GM19351 (cell line): ENCODE results near the gene NTRK2.

Experiments
- ATAC-seq: cut with Tn5 transposase; IDR thresholded peaks from one replicate; pipeline ENCODE4 v1.9.1; 2021; ENCODE audit warnings: mild to moderate bottlenecking, moderate library complexity; ENCODE audit not compliant: unreplicated experiment

NTRK2 gene

DNA sequence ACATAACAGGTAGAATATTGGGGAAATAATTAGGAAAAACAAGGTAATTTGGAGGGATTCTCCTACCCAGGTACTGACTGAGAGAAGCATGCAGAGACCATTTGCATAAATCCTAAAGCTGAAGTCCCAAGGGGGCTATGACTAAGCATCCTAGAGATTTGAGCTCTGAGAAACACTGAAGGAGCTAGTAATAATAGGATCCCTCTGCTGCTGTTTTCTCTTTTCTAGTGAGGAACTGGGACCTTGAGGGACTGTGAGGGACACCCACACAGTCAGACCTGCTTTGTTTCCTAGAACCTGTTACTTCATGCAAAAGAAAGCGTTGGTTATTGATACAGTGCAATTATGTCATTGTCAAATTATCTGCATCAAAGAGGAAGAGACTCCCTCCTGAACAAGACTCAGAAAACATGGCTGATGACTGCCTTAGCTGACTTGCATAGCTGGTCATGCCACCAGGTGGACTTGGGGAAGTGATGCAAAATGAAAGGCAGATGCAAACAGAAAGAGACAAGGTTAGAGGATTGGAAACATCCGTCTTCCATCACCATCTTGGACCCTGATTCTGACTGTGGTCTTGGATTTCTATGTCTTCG is 335.4 kb downstream of the NTRK2 start:
- peak; percentile 35 for ATAC-seq

DNA sequence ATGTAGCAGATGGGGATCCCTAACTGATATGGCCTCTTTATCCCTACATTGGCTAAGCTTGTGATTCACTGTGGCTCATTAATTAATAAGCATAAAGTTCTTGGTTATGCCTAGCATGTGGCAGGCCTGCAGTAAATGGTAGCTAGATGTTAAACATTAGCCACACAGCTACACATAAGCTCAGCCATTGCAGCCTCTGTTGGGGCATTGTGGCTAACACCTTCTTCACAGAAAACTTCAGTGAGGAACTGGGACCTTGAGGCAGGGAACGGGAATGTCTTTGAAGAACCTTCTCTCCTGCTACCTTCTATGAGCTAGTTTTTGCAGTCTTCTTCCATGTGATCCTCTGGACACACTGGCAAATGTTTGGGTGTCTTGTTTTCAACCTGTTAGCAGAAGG is 338.2 kb downstream of the NTRK2 start:
- ATAC-seq, result no peak

DNA sequence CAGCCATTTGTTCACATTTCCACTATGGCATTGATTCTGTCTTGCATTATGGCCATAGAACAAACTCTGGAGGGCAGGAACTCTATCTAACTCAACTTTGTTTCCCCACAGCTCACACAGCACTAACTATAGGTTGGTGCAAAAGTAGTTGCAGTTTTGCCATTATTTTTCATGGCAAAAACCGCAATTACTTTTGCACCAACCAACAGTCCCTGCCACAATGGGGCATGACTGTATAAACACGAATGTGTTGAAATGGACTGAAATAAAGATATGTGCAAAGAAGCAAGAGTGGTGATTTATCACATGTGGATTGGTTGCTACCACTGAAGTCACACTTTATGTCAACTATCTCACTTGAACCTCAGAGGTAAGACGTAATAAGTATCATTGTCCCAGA is 338.7 kb downstream of the NTRK2 start:
- ATAC-seq, result no peak

DNA sequence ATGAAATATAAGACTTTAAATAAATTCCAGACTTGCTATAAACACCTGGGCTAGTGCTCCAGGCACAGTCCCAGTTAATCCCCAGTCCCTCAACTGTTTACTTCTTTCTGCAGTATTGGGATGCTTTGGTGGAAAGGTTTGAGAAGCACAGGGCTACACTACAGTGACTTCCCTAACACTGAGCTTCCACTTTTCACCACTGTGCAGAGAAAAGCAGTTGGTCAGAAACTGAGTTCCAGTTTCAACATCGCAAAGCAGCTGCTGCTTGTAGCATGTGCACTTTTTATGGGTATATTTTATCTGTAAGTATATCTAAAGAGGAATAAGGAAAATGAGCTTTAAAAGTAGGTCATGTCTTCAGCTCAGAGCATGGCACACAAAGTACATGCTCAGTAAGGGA is 339.7 kb downstream of the NTRK2 start:
- ATAC-seq, result peak; percentile 88

DNA sequence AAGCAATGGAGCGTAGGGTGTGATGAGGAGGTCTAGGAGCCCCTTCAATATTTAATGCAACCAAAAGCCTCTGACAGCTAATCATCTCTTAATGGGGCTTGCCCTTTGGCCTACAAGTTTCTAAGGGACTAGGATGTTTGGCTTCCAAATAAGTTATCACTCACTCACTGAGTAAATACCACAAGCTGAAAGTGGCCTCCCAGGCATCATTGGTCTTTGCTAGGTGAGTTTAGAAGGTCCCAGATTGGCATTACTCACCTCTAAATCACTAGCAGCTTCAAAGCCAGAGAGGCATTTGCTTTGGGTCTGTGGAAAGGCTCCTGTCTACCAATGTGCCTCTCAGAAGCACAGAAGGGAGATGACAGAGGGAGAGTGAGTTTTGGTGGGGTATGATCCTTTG is 344.2 kb downstream of the NTRK2 start:
- ATAC-seq, result no peak

DNA sequence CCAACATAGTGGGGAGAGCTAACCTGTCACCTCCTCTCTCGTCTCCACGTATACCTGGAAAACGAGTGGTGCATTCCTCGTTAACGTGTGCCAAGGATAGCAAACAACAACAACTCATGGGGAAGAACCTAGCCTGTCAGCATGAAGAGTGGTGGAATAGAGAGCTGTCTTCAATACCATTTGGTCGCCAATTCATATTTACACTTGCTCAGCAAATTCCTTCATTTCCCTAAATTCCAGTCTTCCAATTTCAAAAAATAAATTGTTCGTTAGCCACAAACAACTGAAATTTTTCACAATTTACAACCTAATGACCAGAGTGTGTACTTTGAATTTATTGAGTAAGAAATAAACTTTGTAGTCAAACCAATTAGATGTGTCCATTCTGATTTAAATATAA is 344.8 kb downstream of the NTRK2 start:
- ATAC-seq, result no peak

DNA sequence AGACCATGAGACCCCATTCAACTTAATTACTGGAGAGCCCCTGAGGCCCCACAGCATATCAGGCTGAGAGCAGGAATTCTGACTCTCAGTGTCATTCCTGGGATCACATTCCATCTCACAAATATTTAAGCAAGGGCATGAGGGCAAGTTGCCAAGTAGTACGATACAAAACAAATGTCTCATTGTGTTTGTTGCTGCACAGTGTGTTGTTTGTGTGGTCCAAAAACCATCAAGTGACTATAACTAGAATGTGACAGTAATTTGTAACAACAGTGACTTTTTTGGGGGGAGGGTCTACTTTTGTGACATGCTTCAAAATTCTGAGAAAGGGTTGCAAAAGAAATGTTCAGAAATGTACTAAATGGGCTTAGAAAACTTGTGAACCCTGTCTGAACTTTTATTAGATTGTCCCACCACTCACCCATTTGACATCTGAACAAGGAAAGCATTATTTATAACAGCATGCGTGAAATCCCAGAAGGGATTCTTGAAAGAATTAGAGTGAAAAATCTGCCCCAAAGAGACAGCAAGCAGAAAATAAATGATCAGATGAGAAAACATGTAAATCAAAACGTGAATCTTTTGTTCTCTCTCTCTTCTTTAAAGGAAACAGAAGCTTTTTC is 347.0 kb downstream of the NTRK2 start:
- ATAC-seq, result no peak

DNA sequence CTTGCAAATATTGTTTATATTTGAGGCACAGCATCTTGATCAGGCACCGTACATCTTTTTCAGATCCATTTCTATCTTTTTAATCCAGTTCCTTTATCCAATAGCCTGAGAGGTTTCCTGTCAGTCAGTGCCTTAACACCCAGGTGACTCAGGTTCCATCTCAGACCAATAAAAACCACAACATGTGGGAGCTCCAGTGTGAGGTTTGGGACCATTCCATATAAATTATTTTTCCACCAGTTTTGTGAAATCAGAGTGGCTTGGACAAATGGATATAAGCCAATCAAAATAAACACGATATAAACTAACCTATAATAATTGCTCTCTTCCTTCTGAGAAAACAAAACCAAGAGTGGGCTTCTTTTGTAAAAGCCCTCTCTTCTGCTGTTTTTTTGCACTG is 351.3 kb downstream of the NTRK2 start:
- ATAC-seq, result no peak

DNA sequence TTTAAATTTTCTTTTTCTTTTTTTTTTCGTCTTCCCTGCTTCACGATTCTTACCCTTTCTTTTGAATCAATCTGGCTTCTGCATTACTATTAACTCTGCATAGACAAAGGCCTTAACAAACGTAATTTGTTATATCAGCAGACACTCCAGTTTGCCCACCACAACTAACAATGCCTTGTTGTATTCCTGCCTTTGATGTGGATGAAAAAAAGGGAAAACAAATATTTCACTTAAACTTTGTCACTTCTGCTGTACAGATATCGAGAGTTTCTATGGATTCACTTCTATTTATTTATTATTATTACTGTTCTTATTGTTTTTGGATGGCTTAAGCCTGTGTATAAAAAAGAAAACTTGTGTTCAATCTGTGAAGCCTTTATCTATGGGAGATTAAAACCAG is 352.2 kb downstream of the NTRK2 start:
- ATAC-seq, result no peak

DNA sequence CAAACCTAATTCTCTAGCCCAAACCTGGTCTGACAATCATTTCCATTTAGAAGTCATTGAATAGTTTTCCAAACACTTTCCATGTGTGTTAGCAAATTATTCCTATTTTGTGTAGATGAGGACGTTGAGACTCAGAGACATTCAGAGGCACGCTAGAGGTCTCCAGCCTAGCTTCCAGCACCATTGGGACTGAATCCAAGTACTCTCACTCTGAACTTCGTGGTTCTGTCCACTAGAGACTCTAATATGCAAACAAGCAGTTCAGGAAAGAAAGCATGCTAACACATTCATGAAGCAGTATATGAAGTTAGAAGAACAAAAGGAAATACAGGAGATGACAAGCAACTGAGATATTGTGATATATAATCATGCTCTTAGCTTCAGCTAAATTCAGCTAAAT is 354.8 kb downstream of the NTRK2 start:
- no peak for ATAC-seq

DNA sequence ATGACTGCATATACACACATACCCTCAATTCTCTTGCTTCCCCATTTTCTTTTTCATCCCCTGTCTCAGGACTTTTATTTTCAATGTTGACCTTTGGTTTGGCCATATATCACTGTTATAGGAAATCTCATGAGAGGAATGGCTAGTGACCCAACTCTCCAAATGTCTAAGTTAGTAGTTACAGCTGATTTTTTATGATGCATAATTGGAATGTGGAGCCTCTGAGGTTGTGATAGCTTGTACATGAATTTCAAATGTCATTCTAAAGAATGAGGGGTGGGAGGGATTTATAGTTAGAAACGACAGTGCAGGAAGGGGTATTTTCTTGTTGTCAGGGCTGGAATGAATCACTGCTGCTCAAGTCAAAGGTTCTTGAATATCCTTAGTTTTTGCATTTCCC is 356.1 kb downstream of the NTRK2 start:
- no peak for ATAC-seq

DNA sequence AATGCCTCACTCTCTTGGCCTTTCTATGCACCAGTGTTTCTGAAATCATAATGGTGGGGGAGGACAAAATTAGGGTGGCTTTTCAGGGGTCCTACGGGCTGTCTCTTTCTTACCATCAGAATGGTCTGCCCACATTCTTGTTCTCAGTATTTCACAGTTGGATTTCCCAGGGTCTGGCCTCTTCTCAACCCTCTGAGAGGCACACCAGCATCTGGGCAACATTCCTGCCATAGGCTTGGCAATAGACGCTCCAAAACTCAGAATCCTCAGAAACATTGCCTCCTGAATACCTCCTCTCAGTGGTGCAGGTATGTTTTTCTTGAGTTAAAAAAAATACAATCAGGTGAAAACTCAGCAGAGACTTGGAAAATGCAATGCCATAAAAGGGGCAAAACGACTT is 358.3 kb downstream of the NTRK2 start:
- ATAC-seq, result no peak

DNA sequence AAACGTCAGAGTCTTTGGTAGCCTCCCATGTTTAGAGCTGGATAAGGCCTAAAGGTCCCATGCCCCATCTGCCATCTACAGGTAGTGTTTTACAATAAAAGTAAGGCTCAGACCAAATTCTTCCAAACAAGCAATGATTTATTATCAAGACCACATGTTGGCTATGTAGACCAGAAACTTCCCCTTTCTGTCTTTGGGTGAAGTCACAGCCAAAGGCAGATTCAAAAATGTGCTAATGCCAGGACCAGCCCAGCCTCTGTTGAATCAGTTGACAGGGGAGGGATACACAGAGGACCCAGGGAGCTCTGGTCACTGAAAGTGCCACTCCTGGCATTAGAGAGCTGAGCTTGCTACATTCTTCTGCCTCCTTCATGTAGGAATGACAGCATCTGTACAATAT is 360.8 kb downstream of the NTRK2 start:
- no peak for ATAC-seq

DNA sequence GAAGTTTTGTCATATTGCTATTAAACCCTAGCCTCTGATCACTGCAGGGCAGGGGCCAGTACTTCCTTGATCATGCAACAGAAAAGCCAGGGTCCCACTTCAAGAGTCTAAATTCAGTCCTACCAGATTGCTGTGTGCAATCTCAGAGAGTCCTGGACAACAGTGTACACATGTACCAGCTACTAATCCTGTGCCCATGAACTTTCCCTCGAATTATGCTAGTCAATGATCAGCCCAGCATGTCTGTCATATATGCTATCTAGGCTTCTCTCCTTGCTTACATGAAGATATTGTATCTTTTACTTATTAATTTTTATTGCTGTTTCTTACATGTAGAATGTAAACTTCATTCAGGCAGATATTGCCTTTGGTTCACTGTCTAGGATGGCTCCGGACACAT is 367.0 kb downstream of the NTRK2 start:
- ATAC-seq, result no peak

DNA sequence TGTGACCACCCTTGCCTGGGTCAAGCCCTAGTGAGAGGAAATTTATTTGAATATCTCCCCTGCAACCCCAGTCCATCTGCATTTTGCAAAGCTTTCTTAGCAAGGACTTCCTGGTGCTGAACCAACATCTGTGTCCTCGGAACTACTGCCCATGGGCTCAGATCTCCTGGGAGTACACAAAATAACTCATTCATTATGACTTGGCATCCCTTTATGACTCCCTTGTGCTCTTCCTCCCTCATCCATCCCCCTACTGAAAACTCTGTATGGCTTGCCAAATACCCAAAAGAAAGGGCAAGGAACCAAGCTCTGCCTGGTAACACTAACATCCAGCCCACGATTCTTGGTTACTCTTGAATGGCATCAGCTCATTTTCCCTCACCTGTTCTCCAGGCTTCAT is 368.5 kb downstream of the NTRK2 start:
- ATAC-seq, result no peak

DNA sequence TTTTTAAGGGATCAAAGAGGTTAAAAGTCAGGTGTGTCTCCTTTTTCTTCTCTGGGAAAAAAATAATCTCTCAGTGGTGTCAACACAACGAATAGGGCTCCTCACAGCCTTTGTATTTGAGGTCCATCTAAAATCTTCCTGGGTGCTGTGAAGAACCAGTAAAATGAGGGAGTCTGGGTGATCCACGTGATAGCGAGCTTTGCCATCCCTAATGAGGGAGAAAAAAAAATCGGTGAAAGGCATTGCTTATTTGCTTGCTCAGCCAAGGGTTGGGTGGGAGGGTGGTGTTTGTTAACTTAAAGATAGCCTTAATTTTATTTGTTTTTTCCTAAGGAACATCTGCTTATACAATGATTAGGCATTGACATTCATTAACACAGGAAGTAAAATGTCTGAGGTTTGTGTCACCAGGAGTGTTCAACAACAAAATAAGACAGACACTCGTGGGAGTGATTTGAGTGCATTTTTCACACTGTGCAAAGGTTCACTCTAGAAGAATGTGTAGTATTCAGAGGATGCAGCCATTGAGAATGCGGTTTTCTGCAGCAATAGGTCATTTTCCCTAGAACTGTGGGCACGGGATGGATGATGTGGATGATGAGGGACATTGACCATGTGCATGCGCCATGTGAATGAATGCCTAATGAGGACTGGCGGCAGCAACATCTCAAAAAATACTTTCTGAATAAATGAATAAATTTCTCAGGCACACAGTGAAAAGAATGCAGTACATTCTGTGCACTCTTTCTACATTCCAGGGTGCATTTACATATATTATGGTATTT is 369.5 kb downstream of the NTRK2 start:
- no peak for ATAC-seq

DNA sequence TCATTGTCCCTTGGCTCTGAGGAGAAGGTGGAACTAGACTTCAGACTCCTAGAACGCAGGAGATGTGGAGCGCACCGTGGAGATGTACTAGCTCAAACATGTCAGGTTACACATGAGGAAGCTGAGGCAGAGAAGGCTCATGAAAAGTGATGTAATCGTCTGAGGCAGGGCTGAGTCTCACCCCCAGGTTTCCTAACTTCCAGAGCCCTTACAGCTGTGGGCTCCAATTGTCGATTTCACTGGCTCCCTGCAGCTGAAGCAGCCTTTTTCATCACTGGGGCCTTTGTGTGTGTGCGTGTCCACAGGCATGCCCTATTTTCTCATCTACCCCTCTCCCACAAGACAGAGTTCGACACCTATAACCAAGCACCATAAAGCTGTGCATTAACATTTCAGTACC is 370.6 kb downstream of the NTRK2 start:
- ATAC-seq, result no peak

DNA sequence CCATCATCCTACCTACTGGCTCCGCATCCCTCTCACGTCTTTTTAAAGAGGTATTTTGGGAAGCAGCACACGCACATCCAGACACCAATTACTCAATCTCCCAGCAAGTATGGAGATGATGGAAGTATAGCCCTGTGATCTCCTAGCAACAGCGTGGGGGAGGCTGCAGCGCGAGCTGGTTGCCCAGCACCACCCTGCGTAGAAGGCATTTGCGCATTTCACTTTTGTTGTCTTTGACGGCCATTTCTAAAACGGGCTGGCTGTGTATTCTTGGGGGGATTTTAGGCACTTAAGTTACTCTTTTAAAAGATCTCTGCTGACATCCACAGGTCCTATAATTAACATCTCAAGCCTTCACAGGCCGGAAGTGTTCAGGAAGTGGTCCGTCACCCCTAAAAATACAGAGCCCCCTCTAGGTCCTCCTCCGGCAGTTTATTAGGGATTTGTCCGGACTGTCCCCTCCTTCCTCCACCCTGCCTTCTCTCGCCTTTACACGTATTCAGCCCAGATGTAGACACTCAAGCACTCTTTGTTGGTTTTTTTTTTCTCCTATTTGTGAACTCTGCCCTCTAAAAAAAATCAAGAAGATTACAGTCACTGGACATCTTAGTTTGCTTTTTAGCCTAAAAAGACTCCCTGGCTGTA is 371.4 kb downstream of the NTRK2 start:
- ATAC-seq, result no peak

DNA sequence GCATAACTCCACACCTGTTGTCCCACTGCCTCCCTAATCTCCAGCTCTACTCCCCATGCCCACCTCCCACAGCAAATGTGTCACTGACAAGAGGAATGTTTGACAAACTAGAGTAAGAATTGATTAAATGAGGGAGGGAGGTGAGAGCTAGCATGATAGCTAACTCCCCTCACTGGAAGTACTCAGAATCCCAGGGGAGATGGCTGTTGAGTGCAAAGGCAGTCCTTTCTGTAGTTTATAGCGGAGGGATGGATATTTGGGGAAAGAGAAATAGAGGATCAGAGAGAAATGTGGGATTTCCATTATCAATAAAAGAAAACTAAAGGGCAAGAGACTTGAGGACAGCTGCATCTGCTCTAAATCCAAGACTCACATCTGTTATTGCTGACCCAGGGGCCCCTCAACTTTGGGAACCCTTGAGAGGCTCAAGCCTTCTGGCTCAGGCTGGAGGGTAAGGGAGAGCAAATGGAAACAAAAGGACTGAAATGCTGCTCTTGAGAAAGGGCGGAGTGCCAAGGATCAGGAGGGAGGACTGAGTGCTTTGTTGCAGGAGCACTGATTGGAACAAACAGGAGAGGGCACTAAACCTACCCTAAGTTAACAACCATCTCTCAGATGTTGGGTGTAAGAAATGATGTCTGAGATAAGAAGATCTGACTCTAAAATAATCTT is 372.1 kb downstream of the NTRK2 start:
- no peak for ATAC-seq

DNA sequence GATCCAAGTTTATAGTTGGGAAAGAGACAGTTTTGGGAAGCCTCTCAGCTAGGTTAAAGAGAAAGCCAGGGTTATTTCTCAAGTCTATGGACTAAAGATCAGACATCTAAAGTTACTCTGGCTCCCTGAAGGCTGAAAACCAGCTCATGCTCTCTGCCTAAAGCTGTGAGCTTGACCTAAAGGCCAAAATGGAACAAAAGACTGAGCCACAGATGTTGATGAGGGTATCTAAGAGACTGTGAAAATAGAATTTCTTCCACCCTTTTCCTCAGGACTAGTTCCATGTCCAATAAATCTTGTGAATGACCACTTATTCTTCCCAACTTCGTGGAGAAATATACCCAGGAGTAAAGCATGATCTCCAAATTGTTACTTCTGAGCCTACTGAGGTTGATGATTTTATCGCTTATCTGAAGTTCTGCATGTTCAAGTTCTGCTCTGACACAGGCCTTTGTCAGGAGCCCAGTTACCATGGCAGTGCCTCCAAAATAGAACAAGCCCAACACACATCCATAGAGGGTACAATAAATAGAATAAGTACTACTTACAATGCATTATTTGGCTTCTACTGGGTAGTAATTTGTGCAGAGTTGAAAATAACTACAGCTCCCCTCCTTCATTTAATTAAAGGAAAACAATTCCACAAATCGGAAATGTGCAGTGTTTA is 373.6 kb downstream of the NTRK2 start:
- ATAC-seq, result no peak

DNA sequence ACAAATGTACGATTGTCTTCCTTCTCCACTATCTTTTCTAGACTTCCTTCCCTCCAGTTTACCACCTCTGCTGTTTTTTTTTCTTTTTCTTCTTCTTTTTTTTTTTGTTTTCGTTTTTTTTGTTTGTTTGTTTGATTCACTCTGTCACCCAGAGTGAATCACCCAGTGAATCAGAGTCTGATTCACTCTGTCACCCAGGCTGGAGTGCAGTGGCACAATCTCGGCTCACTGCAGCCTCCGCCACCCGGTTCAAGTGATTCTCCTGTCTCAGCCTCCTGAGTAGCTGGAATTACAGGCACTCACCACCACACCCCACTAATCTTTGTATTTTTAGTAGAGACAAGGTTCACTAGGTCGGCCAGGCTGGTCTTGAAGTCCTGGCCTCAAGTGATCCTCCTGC is 375.7 kb downstream of the NTRK2 start:
- no peak for ATAC-seq
